HPDE6-E6E7 (cell line): Measurements from ENCODE around the gene CD300LD.
"Not testable (repeated sequence)": the region's sequence is repeated elsewhere in the genome, so short reads cannot be mapped to it uniquely, and the experiment has no call there.

ENCODE experiments used
- DNase-seq: peaks from one replicate; pipeline ENCODE4 v3.0.0; 2011; ENCODE audit warnings: missing footprints; ENCODE audit errors: extremely low spot score

The CD300LD gene

GRCh38 chr17:74571621-74572270, 20.3 kb downstream of the CD300LD start:
- no peak for DNase-seq

GRCh38 chr17:74569020-74570003, 22.8 kb downstream of the CD300LD start:
- peak; percentile 84 for DNase-seq

- DNase-seq, result no peak
Measured at GRCh38 chr17:74568106-74568873, 23.8 kb downstream of the CD300LD start.

GRCh38 chr17:74567397-74567796, 24.7 kb downstream of the CD300LD start, which contains the start of gene CD300H:
Gene CD300H (minus strand): TSS chr17:74567509.
- no peak for DNase-seq

GRCh38 chr17:74566132-74566753, 25.8 kb downstream of the CD300LD start:
- DNase-seq, result peak; percentile 19

- no peak for DNase-seq
Measured at GRCh38 chr17:74565126-74565525, 27.0 kb downstream of the CD300LD start.

GRCh38 chr17:74563358-74563757, 28.7 kb downstream of the CD300LD start:
- DNase-seq, result no peak

GRCh38 chr17:74561586-74561985, 30.5 kb downstream of the CD300LD start:
- DNase-seq, result no peak

GRCh38 chr17:74558882-74559519, 33.1 kb downstream of the CD300LD start:
- no peak for DNase-seq

GRCh38 chr17:74558402-74558801, 33.7 kb downstream of the CD300LD start:
- not testable (repeated sequence) for DNase-seq

GRCh38 chr17:74555427-74555940, 36.6 kb downstream of the CD300LD start:
- no peak for DNase-seq

- DNase-seq, result no peak
Measured at GRCh38 chr17:74554909-74555308, 37.2 kb downstream of the CD300LD start.

GRCh38 chr17:74552037-74552436, 40.0 kb downstream of the CD300LD start:
- peak; percentile 84 for DNase-seq

GRCh38 chr17:74550602-74551001, 41.5 kb downstream of the CD300LD start:
- DNase-seq, result no peak

- no peak for DNase-seq
Measured at GRCh38 chr17:74549343-74549742, 42.7 kb downstream of the CD300LD start.

GRCh38 chr17:74547736-74548135, 44.3 kb downstream of the CD300LD start:
- DNase-seq, result no peak

- DNase-seq, result no peak
Measured at GRCh38 chr17:74547264-74547663, 44.8 kb downstream of the CD300LD start.

GRCh38 chr17:74546586-74546985, 45.5 kb downstream of the CD300LD start:
- DNase-seq, result no peak

GRCh38 chr17:74545843-74546230, 46.2 kb downstream of the CD300LD start, which contains the start of gene CD300C:
Gene CD300C (minus strand): TSS chr17:74546115. CDS start chr17:74545782, 333 bp downstream.
- DNase-seq, result no peak

- DNase-seq, result no peak
Measured at GRCh38 chr17:74544991-74545842, 46.9 kb downstream of the CD300LD start.
